Right lung (tissue), 5 donors: ENCODE results near the gene TRIM44. TPM values are rescaled to one million over a fixed set of nuclear protein-coding genes. Genes with fewer than 3 reads are reported as not detected.
A peak's percentile ranks its signal among the peaks of the same experiment; 100 is the strongest.
"Not testable (repeated sequence)": the region's sequence is repeated elsewhere in the genome, so short reads cannot be mapped to it uniquely, and the experiment has no call there.

ENCODE experiments used
- DNase-seq, 2 donors: peaks; one replicate each; pipeline ENCODE4 v3.0.0-alpha.2; 2013
- polyA plus RNA-seq, 5 donors: library from polyadenylated mRNA; unstranded; fragments of 120-200 nt; gene quantifications; one replicate each; pipeline versions ENCODE4 v1.2.1 to v1.2.3, GENCODE V29; 2013; ENCODE audit warnings: inconsistent platforms in 1 of 5, low replicate concordance in 1 of 5; ENCODE audit not compliant: insufficient read length in 5 of 5, insufficient read depth in 1 of 5

TRIM44 gene
- polyA plus RNA-seq, 5 donors = 38.8 to 70.3 (median 67.9) TPM

DNA sequence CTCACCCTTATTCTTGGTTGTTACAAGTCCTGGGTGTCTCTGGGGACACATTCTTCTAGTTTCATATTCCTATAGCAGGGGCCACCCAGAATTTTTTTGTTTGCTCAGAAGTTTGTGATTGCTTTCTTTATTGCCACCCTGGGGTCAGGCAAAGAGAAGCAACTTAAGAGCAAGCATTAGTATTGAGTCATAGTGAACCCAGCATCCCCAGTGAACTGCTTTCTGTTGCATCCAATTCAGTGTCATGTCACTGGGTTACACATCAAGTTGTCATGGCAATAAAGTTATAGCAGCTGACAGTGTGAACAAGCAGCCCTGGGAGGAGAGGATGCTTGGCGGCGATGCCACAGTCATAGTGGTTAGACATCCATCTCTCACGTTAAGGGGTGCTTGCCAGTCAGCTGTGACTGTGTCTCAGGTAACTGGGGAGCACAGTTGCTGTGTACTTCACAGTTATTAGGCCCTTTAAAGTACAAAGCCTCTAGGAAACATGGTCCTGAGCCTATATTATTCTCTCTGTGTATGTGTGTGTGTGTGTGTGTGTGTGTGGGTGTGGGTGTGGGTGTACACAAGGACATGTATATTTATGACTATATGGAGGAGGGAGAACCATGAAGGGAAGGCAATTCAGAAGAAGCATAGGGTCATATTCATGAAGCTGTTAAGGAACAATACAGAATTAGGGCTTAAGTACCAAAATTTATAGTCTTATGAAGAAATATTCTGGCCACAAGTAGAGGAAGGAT, 52.5 kb downstream of the TRIM44 start:
- DNase-seq = no peak

DNA sequence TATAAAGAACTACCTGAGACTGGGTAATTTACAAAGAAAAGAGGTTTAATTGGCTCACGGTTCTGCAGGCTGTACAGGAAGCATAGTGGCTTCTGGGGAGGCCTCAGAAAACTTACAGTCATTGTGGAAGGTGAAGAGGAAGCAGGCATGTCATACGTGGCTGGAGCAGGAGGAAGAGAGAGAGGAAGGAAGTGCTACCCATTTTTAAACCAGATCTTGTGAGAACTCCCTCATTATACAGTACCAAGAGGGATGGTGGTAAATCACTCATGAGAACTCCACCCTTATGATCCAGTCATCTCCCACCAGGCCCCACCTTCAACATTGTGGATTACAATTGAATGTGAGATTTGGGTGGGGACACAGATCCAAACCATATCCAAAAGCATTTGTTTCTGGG, 53.1 kb downstream of the TRIM44 start:
- DNase-seq = not testable (repeated sequence)

DNA sequence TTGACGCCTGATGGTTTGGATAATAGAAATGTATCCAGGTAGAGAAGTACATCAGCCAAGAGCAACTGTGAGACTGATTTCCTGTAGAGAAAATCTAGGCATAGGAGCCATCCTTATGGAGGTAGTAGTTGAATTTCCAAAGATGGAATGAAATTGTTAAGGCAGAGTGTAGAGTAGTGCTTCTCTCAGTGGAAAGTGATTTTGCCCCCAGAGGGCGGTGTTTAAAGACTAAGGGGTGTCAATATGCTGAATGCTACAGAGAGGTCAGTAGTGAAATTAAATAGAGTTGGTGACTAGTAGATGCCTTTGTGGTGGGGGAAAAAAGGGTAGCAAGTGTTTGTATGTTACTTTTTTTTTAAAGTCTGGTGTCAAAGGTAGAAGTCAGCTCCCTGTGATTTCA, 54.5 kb downstream of the TRIM44 start:
- DNase-seq = no peak

DNA sequence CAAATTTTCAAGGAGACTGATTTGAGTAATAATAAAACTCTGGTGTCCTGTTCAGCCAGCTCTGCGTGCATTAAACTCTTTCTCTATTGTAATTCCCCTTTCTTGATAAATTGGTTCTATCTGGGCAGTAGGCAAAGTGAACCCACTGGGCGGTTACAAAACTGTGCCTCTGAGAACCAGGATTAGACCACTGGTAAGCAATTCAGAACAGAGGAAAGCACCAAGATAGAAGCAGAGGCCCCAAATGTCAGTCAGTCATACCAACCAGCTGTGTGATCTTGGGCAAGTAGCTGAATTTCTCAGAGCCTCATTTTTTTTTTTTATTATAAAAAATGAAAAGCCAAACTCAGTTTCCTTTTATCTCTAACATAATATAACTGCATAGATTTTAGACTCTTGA, 54.9 kb downstream of the TRIM44 start:
- DNase-seq = no peak

DNA sequence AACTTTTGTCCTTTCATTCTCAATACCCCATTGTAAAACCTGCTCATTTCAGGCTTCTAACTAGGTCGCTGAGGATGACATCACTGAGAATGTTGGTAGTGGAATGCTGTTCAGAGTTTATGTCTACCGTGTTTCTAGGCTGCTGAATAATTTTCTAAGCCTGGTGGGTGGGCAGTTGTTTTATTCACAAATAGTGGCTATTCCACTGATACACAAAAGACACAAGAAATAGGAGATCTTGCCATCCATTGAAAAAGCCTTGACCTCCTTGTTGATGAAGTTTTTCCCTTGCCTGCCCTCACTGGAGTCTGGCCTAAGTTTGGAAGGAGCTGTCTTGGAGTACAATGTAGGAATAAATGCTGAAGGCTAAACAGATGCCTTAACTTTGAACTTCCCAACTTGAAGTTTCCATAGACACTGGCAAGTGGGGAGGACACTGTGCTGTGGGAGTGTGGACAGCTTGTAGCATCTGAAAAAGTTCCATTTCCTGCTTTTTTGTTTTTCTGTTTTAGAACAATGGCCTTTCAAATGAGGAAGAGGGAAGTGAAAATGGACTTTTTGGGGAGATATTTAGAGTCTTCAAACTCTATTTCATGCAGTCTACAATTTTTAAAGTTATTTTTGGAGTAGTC, 59.2 kb downstream of the TRIM44 start:
- no peak for DNase-seq

DNA sequence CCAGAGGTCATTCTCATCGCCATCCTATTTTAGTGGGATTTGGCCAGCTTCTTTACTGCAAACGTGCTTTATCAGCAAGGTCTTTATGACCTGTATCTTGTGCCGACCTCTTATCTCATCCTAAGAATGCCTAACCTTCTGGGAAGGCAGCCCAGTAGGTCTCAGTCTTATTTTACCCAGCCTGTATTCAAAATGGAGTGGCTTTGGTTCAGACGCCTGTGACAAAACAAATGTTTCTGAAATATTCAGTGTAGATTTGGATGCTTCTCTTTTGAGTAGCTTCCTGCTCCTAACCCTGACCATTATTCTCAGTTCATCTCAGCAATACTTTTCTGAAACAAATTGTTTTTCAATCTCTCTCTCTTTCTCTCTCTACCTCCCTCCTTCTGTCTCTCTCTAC, 60.1 kb downstream of the TRIM44 start:
- DNase-seq = no peak

DNA sequence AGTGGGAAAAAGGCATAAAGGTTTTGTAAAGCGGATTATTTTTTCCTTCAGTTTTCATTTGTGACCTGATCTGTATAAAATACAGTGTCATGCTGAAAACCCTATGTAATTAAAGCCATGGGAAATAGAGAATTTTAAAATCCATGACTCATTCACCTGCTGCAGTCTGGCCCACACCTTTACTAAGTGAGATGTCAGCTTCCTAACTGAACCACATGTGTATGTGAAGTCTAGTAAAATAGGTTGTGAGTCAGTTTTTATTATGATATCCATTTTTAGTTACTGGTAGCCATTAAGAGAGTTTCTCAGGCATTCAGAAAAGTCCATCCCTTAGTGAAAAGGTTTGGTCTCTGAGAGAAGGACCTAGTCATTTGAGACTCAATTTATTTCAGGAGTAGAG, 60.9 kb downstream of the TRIM44 start:
- DNase-seq = no peak

DNA sequence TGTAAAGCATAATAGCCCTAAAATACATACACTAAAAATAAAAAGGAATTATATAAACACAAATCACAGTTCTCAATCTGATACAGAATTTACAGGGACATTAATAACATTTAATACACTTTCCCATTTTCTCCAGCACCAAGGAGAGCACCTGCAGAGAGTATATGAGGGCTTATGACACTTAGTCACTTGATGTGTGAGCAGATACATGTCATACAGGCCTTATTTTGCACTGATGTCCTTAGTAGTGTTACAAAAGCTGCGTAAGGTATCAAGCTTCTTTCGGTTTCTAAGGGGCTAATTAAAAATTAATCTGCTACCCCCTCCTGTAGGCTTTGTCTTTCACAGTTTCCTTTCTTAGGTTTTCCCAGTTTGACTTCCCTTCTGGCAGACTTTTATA, 61.3 kb downstream of the TRIM44 start:
- no peak for DNase-seq

DNA sequence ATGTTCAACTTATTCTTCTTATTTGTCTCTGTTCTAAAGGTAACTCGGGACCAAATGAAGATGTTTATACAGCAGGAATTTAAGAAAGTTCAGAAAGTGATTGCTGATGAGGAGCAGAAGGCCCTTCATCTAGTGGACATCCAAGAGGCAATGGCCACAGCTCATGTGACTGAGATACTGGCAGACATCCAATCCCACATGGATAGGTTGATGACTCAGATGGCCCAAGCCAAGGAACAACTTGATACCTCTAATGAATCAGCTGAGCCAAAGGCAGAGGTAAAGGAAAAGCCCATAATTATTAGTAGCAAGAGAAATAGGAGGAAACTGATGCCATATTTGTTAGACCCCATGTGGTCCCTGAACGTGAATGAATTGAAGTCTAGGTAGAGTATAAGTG, 63.3 kb downstream of the TRIM44 start:
- no peak for DNase-seq

DNA sequence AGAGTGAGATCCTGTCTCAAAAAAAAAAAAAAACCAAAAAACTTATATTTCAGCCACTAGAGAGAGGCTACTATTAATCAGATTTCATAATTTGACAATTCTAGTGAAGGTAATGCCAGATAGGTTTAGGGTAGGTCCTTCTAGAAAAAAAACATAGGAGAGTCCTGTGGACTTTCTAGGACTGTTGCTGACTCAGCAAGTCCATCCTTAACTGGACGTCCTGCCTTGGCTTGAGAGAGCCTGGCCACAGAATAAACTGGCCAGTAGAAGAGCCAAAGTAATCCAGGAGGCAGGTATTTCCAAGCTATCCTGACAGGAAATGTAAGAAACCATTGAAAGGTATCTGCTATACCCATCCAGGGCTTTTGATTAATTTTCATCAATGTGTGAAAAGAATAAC, 64.6 kb downstream of the TRIM44 start:
- no peak for DNase-seq

DNA sequence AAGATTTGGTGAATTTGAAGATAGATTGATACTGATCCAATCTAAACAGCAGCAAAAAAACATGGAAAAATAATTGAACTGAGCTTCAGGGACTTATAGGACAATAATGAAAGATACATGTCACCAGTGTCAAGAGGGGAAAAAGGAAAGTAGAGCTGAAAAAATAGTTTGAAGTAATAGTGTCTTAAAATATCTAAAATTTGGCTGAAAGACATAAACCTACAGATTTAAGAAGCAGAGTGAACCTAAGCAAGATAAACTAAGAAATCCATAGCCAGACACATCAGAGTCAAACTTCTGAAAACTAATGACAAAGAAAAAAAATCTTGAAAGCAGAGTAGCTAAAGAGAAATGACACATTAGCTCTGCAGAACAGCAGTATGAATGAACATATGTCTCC, 67.7 kb downstream of the TRIM44 start:
- no peak for DNase-seq

DNA sequence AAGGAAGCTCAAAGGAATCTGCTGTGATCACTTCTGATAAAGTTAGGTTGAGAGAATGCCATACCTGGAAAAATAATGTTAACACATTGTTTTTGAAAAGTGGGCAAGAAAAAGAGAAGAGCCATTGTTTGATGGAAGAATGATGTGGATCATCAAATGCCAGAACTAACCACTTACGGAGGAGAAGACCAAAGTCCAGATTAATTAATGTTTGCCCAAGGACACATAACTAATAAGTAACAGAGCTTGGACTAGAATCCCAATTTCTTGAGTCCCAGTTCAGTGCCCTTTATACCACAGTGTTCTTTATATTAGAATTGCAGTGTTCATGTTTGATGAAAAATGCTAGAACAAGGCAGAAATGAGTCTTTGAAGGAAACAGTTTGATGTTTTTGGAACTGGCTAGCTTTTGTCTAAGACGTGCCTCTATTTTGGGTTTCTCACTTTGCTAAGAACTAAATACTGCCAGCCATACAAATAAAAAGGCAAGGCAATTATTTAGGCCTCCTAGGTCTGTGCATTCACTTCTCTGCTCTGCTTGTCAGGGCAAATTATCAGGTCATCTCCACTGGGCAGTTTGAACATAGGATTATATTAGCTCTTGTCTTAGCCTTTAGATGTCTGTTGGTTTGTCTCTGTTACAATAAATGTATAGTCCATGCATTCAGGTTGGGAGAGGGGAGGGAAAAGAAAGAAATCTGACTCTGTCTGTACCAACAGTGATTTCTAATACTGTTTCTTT, 72.3 kb downstream of the TRIM44 start:
- no peak for DNase-seq

DNA sequence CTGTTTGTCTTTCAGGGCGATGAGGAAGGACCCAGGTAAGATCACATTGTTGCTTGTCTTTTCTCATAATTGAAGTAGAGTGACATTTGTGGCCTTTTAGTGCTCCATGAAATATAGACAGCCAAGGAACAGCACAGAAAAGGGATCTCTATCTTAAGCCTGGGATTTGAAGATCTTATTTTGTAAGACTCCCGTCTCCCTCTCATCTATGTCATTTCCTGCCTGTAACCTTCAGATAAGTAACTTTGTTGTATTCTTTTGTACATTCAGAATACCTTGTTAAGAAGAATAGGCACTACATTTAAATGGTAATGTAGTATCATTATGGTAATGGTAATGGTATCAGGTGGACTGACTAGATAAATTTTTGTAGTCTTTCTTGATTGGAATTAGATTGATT, 72.8 kb downstream of the TRIM44 start:
- DNase-seq = no peak

DNA sequence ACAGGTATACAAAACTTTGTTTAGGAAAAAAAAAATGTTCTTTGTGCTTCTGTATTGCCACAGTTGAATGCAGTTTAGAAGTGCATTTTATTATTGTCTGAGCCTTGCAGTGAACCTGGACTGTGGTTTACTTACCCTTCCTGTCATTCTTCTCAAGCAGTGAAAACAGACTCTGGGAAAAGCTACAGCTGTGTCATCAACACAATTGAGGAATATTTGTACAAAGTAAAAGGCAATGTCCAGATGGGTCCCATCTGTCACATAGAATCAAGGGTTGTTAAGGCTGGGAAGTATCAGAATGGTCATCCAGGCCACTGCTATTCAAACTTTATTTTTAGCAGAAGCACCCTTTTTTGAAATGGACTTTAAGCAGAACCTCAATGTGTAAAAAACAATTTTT, 73.3 kb downstream of the TRIM44 start:
- peak in 1 of 2 donors; percentile 5 for DNase-seq

DNA sequence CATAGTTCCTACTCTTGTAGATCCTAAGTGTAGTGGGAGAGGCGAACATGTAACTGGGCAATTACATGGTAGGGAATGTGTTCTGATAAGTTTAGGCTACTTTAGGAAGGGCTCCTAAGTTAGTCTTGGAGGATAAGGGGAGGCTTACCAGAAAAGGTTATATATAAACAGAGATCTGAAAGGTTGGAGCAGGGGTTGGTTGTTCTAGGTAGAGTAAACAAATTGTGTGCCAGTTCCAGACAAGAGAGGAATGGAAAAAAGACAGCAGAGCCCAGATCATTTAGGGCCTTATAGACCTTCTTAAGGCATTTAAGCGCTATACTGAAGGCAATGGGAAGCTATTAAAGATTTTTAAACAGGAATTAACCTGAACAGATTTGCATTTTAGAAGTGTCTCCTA, 74.4 kb downstream of the TRIM44 start:
- DNase-seq = no peak

DNA sequence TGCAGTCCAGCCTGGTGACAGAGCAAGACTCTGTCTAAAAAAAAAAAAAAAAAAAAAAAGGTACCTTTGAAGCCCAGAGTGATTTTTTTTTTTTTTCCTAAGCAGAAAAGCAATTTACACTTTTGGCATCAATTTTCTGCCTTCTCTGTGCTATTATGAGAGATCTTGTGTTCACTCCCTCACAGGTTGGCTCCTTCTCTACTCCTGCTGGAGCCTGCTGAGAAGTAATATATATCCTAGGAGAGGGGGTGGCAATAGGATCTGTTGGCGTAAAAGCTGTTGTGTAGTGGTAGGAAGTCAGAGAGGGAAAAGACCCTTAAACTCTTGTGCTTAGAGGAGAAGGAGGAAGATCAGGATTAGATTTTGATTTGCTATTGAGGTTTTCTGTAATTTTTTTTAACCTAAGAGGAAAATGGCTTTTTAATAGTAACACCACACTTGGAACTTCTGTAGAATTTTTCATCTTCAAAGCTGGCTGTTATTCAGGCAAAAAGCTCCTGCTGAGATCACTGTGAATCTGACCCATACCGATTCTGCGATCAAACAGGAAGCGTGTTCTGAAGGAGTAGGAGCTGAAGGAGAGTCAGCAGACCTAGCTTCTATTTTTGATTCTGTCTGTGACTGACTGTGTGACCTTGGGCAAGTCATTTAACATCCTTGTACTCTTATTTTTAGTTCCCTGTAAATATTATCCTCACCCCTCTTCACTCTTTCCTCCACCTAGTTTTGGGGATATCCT, 77.7 kb downstream of the TRIM44 start:
- DNase-seq = no peak

DNA sequence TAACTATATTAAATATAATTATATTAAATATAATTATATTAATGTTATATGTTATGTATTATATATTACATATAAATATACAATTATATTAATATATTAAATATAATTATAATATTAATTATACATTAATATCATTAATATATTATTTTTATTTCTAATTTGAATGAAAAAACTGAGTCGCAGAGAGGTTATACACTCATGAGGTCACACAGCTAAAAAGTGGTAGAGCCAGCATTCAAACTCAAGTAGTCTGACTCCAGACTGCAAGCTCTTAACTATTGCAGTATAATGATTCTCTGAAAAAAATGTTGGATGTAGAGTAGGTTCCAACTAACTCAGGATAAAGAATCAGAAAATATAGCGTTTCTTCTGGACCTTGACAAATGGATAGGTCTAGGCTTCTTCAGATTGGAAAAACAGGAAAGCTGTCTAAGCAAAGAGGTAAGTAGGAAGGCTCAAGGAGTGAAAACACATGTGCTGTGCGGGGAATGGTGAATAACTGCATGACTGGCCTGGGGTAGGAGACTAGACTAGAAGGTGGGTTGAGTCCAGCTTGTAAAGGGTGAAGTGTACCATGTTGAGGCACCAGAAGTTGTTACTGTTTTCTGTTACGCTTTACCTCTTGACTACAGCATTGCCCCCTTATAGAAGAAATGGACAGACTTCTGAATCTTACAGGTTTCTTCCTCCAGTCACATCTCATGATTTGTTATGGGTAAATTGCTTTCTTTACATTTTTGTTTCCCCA, 80.3 kb downstream of the TRIM44 start:
- DNase-seq = no peak

DNA sequence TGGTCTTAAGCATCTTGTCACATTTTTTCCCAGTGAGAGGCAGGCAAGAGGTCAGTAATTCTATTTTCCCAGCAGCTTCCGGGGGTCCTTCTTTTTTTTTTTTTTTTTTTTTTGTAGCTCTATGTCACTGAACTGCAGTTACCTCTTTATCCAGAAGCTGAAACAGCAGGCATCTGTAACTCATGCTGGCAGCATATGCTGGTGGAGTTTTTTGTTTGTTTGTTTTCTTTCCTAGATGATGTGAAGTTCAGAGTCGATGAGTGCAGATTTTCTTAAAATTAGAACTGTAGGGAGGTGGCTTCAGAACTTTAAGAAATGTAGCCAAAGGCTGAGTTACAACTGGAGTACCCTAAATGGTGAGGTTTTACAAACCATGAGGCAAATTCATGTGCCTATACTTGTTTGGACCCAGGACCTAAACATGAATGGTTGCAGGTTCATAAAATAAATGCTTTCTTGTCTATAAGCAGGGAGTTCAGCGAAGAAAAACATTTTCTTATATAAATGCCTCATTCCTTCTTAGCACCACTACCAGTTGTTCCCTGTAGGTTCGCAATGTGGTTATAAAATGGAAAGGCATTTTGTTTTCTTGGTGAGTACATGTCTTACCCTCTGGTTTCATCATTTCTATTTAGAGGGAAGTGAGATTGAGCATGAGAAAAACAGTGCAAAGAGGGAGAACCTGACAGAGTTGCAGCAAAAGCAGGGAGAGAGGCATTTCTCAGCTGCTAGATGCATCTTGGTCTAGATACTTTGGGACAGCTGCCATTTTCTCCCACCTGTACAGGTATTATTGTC, 84.0 kb downstream of the TRIM44 start:
- DNase-seq = no peak

DNA sequence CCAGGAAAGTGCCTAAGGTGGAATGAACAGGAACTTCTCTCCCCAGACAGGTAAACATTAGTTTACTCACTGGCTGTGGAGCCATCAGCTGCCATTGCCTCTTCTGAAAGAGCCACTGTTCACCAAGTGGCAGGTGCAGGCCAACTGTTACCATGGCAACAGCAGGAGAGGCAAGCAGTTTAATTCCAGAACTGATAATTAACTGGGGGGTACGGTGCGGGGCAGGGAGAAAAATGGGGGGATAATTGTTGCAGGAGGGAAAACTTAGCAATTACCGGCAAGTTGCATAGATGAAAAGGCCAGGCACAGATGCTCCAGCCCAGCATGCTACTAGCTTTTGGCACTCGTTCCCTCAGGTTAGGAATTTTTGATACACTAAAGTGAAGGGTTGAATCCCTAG, 85.1 kb downstream of the TRIM44 start:
- no peak for DNase-seq

DNA sequence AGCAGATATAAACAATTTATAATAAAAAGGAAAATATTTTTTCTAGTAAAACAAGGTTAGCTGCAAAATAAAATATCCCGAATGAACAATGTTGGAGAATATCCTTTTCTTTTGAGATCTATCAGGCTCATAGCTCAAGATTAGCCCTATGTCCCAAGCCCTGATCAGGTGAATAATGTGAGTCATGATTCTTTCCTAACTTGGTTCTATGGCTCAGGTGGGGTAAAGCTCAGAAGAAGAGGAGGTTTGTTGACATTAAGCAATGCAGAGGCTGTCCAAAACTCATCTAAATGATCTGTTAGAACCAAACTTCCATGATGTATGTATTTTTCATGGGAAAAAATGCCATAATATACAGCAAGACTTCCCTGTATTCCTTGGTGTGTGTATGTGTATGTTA, 86.1 kb downstream of the TRIM44 start:
- no peak for DNase-seq

DNA sequence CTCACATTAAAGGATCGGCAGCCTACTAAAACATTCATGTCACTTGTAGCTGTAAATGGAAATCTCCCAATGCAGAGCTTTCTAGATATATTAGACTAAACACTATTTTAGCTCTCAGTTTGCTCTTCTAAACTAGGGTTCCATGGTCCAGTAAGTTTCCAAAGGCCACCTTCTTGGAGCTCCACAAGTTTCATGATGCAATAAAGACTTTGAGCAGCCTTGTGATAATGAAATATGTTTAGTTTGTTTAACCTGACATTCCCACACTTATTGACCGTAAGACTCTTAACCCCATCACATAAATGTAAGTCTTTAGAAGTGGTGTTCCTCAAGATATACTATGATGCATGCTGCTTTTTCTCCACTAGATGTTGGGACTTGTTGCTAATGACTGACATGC, 87.7 kb downstream of the TRIM44 start:
- DNase-seq = no peak
